ENCODE data around the gene ONECUT3. TPM values are rescaled to one million over a fixed set of nuclear protein-coding genes. Genes with fewer than 3 reads are reported as not detected.

Gene ONECUT3
- total RNA-seq, 1 experiment from 2014 or later, result not detected

DNA sequence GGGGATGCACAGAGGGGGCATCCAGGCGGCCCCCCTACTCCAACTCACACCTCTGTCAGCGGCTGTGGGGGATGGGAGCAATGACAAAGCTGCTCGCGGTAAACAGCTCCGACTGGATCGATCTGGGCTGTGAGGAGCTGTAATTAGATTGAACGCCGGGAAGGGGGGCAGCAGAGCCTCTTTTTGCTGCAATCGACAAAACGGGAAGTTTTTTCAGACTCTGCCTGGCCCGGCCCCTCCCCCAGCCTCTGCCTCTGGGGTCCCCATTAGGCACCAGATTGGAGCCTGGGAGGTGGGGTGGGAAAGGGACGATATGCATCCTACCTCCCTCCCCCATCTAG, 16.3 kb downstream of the ONECUT3 start:
- peaks cover 4% of the 10 kb centered on the region for H3K4me1 ChIP-seq (ENCODE audit: insufficient read depth, low read length, poor library complexity, severe bottlenecking)
- H3K36me3 ChIP-seq (ENCODE audit: insufficient read depth, low read length, poor library complexity, severe bottlenecking), result no peaks in the 10 kb centered on the region
- H3K27ac ChIP-seq (ENCODE audit: low read depth, low read length, poor library complexity, severe bottlenecking), result no peak overlapping the region
- ChIA-PET CTCF (no interaction called here), POLR2A (ENCODE audit: low non-redundant PET) (no interaction called here)
- BruUV-seq (replicated peaks), result no TSS peak
- no peak for TF ChIP-seq EZH2 (IDR thresholded peaks at IDR 0.05; ENCODE audit: borderline replicate concordance, low read depth, low read length, poor library complexity, severe bottlenecking)
- TF ChIP-seq, protein P1, sequence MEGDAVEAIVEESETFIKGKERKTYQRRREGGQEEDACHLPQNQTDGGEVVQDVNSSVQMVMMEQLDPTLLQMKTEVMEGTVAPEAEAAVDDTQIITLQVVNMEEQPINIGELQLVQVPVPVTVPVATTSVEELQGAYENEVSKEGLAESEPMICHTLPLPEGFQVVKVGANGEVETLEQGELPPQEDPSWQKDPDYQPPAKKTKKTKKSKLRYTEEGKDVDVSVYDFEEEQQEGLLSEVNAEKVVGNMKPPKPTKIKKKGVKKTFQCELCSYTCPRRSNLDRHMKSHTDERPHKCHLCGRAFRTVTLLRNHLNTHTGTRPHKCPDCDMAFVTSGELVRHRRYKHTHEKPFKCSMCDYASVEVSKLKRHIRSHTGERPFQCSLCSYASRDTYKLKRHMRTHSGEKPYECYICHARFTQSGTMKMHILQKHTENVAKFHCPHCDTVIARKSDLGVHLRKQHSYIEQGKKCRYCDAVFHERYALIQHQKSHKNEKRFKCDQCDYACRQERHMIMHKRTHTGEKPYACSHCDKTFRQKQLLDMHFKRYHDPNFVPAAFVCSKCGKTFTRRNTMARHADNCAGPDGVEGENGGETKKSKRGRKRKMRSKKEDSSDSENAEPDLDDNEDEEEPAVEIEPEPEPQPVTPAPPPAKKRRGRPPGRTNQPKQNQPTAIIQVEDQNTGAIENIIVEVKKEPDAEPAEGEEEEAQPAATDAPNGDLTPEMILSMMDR (conservative IDR thresholded peaks at IDR 0.05; ENCODE audit: low read depth, low read length), result no peak
- intact Hi-C loops (cut with micrococcal nuclease; ENCODE audit: unreplicated experiment), result no loop called here
- no peak overlapping the region for H3K4me3 ChIP-seq (ENCODE audit: low read depth, low read length, poor library complexity, severe bottlenecking)
- H3K9me3 ChIP-seq (ENCODE audit: low read depth, low read length, poor library complexity, severe bottlenecking), result peaks cover 16% of the 10 kb centered on the region
- peaks cover 65% of the 10 kb centered on the region for H3K27me3 ChIP-seq (replicated peaks; ENCODE audit: insufficient read depth, low read depth, low read length, poor library complexity)
- DNase-seq (ENCODE audit: low spot score), result no peak

- Histone ChIP-seq H3K27ac (ENCODE audit: low read depth, low read length, poor library complexity, severe bottlenecking) (no peak overlapping the region), H3K9me3 (ENCODE audit: low read depth, low read length, poor library complexity, severe bottlenecking) (peaks cover 23% of the 10 kb centered on the region), H3K36me3 (ENCODE audit: insufficient read depth, low read length, poor library complexity, severe bottlenecking) (no peaks in the 10 kb centered on the region), H3K4me3 (ENCODE audit: low read depth, low read length, poor library complexity, severe bottlenecking) (no peak overlapping the region), H3K4me1 (ENCODE audit: insufficient read depth, low read length, poor library complexity, severe bottlenecking) (peaks cover 4% of the 10 kb centered on the region), H3K27me3 (replicated peaks; ENCODE audit: insufficient read depth, low read depth, low read length, poor library complexity) (peaks cover 64% of the 10 kb centered on the region)
- TF ChIP-seq, protein P1 (conservative IDR thresholded peaks at IDR 0.05; ENCODE audit: low read depth, low read length), result no peak
- TF ChIP-seq EZH2 (IDR thresholded peaks at IDR 0.05; ENCODE audit: borderline replicate concordance, low read depth, low read length, poor library complexity, severe bottlenecking), result no peak
- intact Hi-C loops (cut with micrococcal nuclease; ENCODE audit: unreplicated experiment), result no loop called here
- ChIA-PET CTCF (no interaction called here), POLR2A (ENCODE audit: low non-redundant PET) (no interaction called here)
- no TSS peak for BruUV-seq (replicated peaks)
- DNase-seq (ENCODE audit: low spot score), result no peak
Measured at GRCh38 chr19:1770866-1771576, 17.7 kb downstream of the ONECUT3 start.

DNA sequence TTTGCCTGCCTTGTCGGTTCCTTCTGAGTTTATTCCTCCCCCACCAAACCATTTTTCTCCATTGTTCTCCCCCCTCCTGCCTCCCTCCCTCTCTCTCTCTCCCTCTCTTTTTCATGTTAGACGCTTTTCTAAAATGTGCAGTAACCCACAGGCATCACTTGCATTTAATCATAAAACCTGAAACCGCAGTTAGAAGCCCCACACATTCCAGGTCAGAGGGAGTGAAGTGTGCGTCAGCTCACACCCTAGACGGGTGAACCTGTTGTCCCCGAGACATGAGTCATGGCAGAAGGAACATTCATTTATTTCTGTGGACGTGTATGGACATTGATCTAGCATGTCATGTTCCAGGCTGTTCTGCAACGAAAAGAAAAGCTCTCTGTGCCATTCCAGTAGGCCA, 19.9 kb downstream of the ONECUT3 start:
- no peak overlapping the region for H3K27ac ChIP-seq (ENCODE audit: low read depth, low read length, poor library complexity, severe bottlenecking)
- peaks cover under 1% of the 10 kb centered on the region for H3K4me1 ChIP-seq (ENCODE audit: insufficient read depth, low read length, poor library complexity, severe bottlenecking)
- H3K9me3 ChIP-seq (ENCODE audit: low read depth, low read length, poor library complexity, severe bottlenecking), result peaks cover 23% of the 10 kb centered on the region
- no peak for DNase-seq (ENCODE audit: low spot score)
- H3K36me3 ChIP-seq (ENCODE audit: insufficient read depth, low read length, poor library complexity, severe bottlenecking), result no peaks in the 10 kb centered on the region
- no peak for TF ChIP-seq EZH2 (IDR thresholded peaks at IDR 0.05; ENCODE audit: borderline replicate concordance, low read depth, low read length, poor library complexity, severe bottlenecking)
- TF ChIP-seq, protein P1 (conservative IDR thresholded peaks at IDR 0.05; ENCODE audit: low read depth, low read length), result no peak
- H3K4me3 ChIP-seq (ENCODE audit: low read depth, low read length, poor library complexity, severe bottlenecking), result no peak overlapping the region
- intact Hi-C loops (cut with micrococcal nuclease; ENCODE audit: unreplicated experiment), result no loop called here
- ChIA-PET POLR2A (ENCODE audit: low non-redundant PET) (no interaction called here), CTCF (interaction anchor here (0.5 kb wide), 1 partner anchor 9 kb away, joined by 4 read pairs; no protein-coding TSS in a partner anchor)
- BruUV-seq (replicated peaks), result no TSS peak
- peaks cover 65% of the 10 kb centered on the region for H3K27me3 ChIP-seq (replicated peaks; ENCODE audit: insufficient read depth, low read depth, low read length, poor library complexity)
